ENCODE measurements around the gene HSD17B14.
A peak's percentile ranks its signal among the peaks of the same experiment; 100 is the strongest.

The HSD17B14 gene

GRCh38 chr19:48807590-48808308 is 28.5 kb downstream of the HSD17B14 start:
- no peak for TF ChIP-seq CTCF (IDR thresholded peaks at IDR 0.05; ENCODE audit: extremely low read depth, insufficient read depth, missing control alignments)
- no peak for DNase-seq (ENCODE audit: low spot score)
- in situ Hi-C loops (cut with MboI; ENCODE audit: low pct_unique_long_range_greater_than_20kb, low sequenced_read_pairs, unreplicated experiment): no loop called here

DNA sequence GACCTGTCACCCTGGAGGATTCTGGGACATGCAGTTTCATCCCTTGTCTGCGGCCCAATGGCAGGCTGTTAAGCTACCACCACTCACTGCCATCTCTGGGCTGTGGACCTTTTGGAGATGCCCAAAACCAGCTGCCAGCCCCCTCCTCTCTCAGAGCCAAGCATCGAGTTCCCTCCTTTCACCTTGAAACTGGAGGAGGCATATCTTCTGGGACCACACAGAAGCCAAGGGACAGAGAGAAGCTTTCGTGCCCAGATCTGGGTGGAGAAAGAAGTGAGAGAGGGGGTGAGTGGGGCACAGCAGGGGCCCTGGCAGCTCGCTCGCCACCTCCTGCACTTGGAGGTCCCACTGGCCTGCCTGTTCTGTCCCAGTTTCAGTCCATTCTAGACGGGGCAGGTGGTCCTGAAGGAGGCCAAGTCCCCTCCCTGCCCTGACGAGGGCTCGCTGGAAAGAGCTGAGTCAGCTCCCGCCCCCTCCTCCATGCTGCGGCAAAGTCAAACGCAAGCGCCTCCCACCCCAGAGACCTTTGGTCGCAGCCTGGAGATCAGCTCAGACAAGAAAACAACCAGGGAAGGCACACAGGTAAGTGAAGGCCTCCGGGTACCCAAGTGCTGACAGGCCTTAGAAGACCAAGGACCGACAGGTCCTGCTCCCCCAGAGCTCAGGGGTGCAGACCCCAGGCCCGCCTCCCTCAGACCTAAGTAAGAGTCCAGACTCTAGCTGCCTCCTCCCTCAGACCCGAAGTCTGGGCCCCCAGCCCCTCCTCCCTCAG is 29.3 kb downstream of the HSD17B14 start:
- no peak for TF ChIP-seq CTCF (IDR thresholded peaks at IDR 0.05; ENCODE audit: extremely low read depth, insufficient read depth, missing control alignments)
- in situ Hi-C loops (cut with MboI; ENCODE audit: low pct_unique_long_range_greater_than_20kb, low sequenced_read_pairs, unreplicated experiment): no loop called here
- DNase-seq (ENCODE audit: low spot score): peak; percentile 77

GRCh38 chr19:48806518-48806817 is 29.8 kb downstream of the HSD17B14 start:
- no peak for TF ChIP-seq CTCF (IDR thresholded peaks at IDR 0.05; ENCODE audit: extremely low read depth, insufficient read depth, missing control alignments)
- in situ Hi-C loops (cut with MboI; ENCODE audit: low pct_unique_long_range_greater_than_20kb, low sequenced_read_pairs, unreplicated experiment): no loop called here
- DNase-seq (ENCODE audit: low spot score): no peak

GRCh38 chr19:48805452-48805851 is 30.8 kb downstream of the HSD17B14 start:
- no peak for TF ChIP-seq CTCF (IDR thresholded peaks at IDR 0.05; ENCODE audit: extremely low read depth, insufficient read depth, missing control alignments)
- no peak for DNase-seq (ENCODE audit: low spot score)
- in situ Hi-C loops (cut with MboI; ENCODE audit: low pct_unique_long_range_greater_than_20kb, low sequenced_read_pairs, unreplicated experiment): no loop called here

GRCh38 chr19:48804496-48804895 is 31.8 kb downstream of the HSD17B14 start:
- DNase-seq (ENCODE audit: low spot score): no peak
- in situ Hi-C loops (cut with MboI; ENCODE audit: low pct_unique_long_range_greater_than_20kb, low sequenced_read_pairs, unreplicated experiment): no loop called here
- no peak for TF ChIP-seq CTCF (IDR thresholded peaks at IDR 0.05; ENCODE audit: extremely low read depth, insufficient read depth, missing control alignments)

GRCh38 chr19:48802623-48803022 is 33.7 kb downstream of the HSD17B14 start:
- DNase-seq (ENCODE audit: low spot score): no peak
- no peak for TF ChIP-seq CTCF (IDR thresholded peaks at IDR 0.05; ENCODE audit: extremely low read depth, insufficient read depth, missing control alignments)
- in situ Hi-C loops (cut with MboI; ENCODE audit: low pct_unique_long_range_greater_than_20kb, low sequenced_read_pairs, unreplicated experiment): no loop called here
